ENCODE measurements around the gene HPCAL1.

GRCh38 chr2:10372862-10373240, 70.1 kb downstream of the HPCAL1 start:
- TF ChIP-seq CTCF (IDR thresholded peaks at IDR 0.05): no peak
- no peak for TF ChIP-seq POLR2A (IDR thresholded peaks at IDR 0.05)

All from testis (tissue), 2 donors.